Posterior vena cava (tissue), 2 donors: Measurements from ENCODE around the gene CTIF. TPM values are rescaled to one million over a fixed set of nuclear protein-coding genes. Genes with fewer than 3 reads are reported as not detected.
"Not testable (repeated sequence)": the region's sequence is repeated elsewhere in the genome, so short reads cannot be mapped to it uniquely, and the experiment has no call there.

ENCODE experiments used
- DNase-seq: peaks from one replicate; pipeline ENCODE4 v3.0.0-alpha.2; 2020; ENCODE audit warnings: low spot score
- intact Hi-C, 2 donors: fragments of 100-400 bp; cut with DNase I; formaldehyde crosslinking; loops; one replicate each; pipeline versions ENCODE4 v1.14.1 to v1.14.2; 2022 to 2023
- long read RNA-seq, 2 donors: library from polyadenylated mRNA; unstranded; transcript quantifications; one replicate each; pipeline ENCODE4 v2.0.0, GENCODE V29; 2020 to 2021
- total RNA-seq, 2 donors: library from RNA; stranded (reverse); fragmentation: NEBNext Ultra II Directional; extraction: Animal tissue kit (Norgen Biotek cat#: 25700); gene quantifications; one replicate each; pipeline ENCODE4 v1.2.1, GENCODE V29; 2021
- donor health status: DM: yes; HTN: yes; CAD: no.
- donor health status: DM: yes; HTN: yes; CAD: no.

CTIF gene
- 100 to 1,000 TPM in 1 of 2 donors, 10 to 100 TPM in 1; 87.8 to 116 TPM for total RNA-seq
- long read RNA-seq, donor 1, full-length matches to known transcripts, result 3 of 33 reads
- long read RNA-seq, donor 1, partial matches to known transcripts, result 7 of 33 reads
- long read RNA-seq, donor 1, other reads (novel, unspliced or antisense), result 23 of 33 reads
- long read RNA-seq, donor 2, full-length matches to known transcripts, result 2 of 38 reads
- long read RNA-seq, donor 2, partial matches to known transcripts, result 15 of 38 reads
- long read RNA-seq, donor 2, other reads (novel, unspliced or antisense), result 21 of 38 reads

- intact Hi-C loops, result no loop called here
Observed at GRCh38 chr18:48538531-48539405, at the start of gene CTIF. Gene CTIF, plus strand, starts transcription at chr18:48539031. Its CDS starts 80,535 bp downstream, at chr18:48619566.

DNA sequence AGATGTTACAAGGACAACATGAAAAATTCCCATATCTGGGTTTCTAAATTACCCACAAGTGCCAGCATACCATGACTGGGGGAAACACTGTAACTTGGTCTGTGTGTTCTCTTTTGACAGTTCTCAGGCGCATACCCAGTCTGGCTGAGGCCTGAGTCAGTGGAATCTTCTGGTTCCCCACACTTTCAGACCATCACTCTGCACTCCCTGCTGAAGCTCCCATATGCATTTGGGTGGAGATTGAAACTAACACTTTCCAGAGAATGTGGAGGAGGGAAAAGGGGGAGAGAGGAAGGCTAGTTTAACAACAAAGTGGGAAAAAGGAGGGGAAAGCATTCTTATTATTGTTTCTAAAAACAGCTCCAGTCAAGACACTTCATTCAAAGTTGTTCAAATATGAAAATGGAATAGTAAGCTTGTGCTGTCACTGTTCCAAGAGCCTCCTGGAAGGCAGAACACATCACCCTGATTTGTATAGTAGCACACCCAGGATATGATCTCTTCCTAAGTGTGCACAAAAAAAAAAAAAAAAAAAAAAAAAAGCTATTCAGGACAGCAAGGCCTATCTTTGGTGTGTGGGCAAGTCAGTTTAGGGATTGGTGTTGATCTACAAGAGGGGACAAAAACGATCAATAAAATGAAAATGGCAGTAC, 48.1 kb upstream of the CTIF start:
- intact Hi-C loops, result no loop called here
- no peak for DNase-seq

More at GRCh38 chr18:48538531-48539405, at the start of gene CTIF:
- peak; percentile 98 for DNase-seq

GRCh38 chr18:48492880-48493279, 46.0 kb upstream of the CTIF start:
- intact Hi-C loops, result no loop called here
- no peak for DNase-seq

DNA sequence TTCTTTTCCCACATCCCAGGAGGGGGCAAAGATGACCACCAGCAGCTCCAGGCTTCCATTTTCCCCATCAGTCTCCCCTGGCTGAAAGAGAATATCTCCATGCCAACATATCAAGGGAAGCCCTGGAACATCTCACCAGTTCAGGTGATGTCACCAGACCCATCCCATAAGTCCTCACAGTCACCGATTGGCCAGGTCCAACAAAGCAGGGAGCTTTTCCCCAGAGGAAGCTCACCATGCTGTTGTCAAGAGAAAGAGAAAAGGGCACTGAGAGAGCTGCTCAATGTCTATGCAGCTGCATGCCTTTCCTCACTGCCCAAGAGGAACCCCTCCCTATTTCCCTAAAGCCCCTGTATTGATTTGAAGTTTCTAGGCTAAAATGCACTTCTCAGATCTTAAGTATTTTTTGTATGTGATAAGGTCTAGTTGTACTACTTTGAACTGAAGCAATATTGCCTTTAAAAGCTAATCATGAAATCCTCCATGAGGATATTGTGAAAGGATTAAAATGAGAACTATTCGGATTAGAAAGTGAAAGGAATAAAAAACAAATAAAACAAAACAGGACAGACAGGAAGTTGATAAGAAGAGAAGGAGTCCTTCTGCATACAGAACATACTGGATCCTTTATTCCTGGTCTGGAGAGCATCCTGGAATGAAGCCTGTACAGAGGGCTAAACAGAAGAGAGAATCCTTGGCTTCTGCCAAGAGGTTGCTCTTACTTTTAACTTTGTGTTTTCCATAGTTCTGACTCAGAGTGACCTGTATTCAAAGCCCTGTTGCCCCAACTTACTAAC, 45.2 kb upstream of the CTIF start:
- intact Hi-C loops, result no loop called here
- no peak for DNase-seq

DNA sequence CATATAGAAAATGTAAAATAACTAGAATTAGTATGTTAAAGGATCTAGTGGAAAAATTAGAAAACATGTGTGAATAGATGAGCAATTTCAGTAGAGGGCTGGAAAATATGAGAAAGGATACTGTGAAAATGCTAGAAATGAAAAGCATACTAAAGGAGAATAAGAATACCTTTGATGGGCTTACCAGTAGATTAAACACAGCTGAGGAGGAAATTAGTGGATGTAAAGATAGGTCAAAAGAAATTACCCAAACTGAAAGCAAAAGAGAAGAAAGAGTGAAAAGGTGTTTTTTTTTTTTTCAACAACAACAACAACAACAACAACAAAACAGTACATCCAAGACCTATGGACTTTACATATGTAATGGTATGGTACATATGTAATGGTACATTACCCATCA, 41.0 kb upstream of the CTIF start:
- intact Hi-C loops, result no loop called here
- DNase-seq, result no peak

DNA sequence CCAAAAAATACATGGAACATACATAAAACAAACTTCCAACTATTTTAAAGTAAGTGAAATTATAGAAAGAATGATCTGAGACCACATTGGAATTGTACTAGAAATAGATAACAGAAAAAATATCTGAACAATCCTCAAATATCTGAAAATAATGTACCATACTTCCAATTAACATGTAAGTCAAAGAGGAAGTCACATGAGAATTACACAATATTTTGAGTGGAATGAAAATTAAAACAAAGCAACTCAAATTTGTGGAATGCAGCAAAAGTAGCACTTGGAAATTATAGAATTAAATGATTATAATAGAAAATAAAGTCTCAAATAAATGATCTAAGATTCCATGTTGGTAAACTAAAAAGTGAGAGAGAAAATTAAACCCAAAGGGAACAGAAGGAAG, 38.3 kb upstream of the CTIF start:
- DNase-seq, result no peak
- intact Hi-C loops, result no loop called here

GRCh38 chr18:48502906-48503305, 35.9 kb upstream of the CTIF start:
- intact Hi-C loops, result no loop called here

DNA sequence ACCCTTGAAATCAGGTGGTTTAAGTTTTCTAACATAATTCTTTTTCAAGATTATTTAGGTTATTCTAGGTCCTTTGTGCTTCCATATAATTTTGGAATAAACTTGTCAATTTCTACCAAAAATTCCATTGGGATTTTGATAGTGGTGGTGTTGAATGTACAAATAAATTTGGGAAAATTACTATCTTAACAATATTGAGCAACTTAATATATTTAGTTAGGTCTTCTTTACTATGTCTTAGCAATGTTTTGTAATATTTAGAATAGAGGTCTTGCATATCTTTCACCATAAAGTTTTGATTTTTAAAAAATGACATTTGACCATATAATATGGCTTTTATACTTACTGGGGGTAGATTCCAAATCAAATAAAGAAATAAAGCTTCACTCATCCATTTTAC, 34.0 kb upstream of the CTIF start:
- intact Hi-C loops, result no loop called here
- DNase-seq, result no peak

More at GRCh38 chr18:48502906-48503305, 35.9 kb upstream of the CTIF start:
- DNase-seq, result no peak

DNA sequence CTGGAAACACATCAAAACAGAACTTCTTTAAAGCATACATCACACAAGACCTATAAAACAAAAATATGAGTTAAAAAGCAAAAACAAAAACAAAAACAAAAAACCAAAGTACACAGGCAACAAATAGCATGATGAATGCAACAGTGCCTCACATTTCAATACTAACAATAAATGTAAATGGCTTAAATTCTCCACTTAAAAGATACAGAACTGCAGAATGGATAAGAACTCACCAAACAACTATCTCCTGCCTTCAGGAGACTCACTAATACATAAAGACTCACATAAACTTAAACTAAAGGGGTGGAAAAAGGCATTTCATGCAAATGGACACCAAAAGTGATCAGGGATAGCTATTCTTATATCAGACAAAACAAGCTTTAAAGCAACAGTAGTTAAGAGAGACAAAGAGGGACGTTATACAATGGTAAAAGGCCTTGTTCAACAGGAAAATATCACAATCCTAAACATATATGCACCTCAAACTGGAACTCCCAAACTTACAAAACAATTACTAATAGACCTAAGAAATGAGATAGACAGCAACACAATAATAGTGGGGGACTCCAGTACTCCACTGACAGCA, 31.8 kb upstream of the CTIF start:
- DNase-seq, result not testable (repeated sequence)
- intact Hi-C loops, result loop anchor here in 1 of 2 donors (1.0 kb wide), 1 partner anchor 19 kb away; no protein-coding TSS in a partner anchor

- intact Hi-C loops, DNase-seq: not testable (repeated sequence)
Observed at GRCh38 chr18:48512498-48512897, 26.3 kb upstream of the CTIF start.

- DNase-seq, result no peak
- intact Hi-C loops, result no loop called here
Observed at GRCh38 chr18:48514786-48515185, 24.0 kb upstream of the CTIF start.

GRCh38 chr18:48517048-48517447, 21.8 kb upstream of the CTIF start:
- no peak for DNase-seq
- intact Hi-C loops, result no loop called here

- no peak for DNase-seq
- intact Hi-C loops, result no loop called here
Observed at GRCh38 chr18:48519431-48520100, 19.3 kb upstream of the CTIF start.

DNA sequence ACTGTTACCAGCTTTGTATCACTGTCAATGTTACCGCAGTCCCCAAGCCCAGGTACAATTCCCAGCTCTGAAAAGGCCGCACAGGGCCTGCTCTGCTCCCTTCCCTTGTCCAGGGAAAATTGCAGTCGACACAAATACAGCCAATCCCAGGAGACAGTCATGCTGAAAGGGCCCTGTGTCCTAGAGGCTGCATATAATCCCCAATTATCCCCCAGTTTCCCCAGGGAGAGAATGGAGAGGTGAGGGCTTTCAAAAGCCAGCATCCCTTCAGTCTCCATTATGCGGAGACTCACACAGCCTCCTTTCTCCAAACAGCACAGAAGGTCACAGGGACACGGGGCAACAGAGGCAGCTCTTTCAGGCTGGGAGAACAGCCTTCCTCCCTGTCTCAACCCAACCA, 17.1 kb upstream of the CTIF start:
- intact Hi-C loops, result no loop called here
- DNase-seq, result no peak

DNA sequence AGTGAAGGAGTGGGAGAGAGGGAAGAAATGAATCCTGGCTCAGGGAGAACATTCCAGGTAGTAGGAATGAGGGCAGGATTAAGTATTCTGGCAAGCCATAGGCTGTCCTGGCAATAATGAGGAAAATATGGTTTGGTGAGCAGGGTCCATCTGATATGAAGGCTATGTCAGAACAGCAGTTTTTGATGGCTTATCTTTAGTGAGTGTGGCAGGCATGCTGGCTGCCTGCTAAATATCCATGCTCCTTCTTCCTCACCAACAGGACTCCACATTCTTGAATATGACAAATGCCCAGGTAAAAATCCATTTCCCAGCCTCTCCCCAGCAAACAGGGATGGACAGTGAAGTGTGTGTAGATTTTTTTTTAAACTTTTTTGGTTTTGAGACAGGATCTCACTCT, 13.2 kb upstream of the CTIF start:
- intact Hi-C loops, result no loop called here
- no peak for DNase-seq

GRCh38 chr18:48527461-48527860, 11.4 kb upstream of the CTIF start:
- intact Hi-C loops, result no loop called here
- DNase-seq, result no peak

- DNase-seq, result no peak
- intact Hi-C loops, result no loop called here
Observed at GRCh38 chr18:48528861-48529260, 10.0 kb upstream of the CTIF start.

- DNase-seq, result no peak
- intact Hi-C loops, result no loop called here
Observed at GRCh38 chr18:48529796-48530195, 9.0 kb upstream of the CTIF start.
